DOHH2 (cell line): ENCODE measurements around the gene FLII.

Experiments
- H3F3A ChIP-seq: fragments of 200-600 bp; sonication (generic), shearing (Covaris generic); 2 replicates; pipeline ENCODE4 v1.6.0; 2016; ENCODE audit warnings: antibody characterized with exemption, mild to moderate bottlenecking; ENCODE audit not compliant: control insufficient read depth, insufficient read depth
- H3K27ac ChIP-seq: fragments of 200-600 bp; sonication (generic); 2 replicates; pipeline ENCODE4 v1.5.1; 2014; ENCODE audit warnings: low read depth, mild to moderate bottlenecking, low read length, moderate library complexity
- H3K27me3 ChIP-seq: fragments of 200-600 bp; sonication (generic); 2 replicates; pipeline ENCODE4 v1.6.1; 2014; ENCODE audit warnings: mild to moderate bottlenecking, low read length, mixed read lengths; ENCODE audit not compliant: control insufficient read depth
- H3K36me3 ChIP-seq: fragments of 200-600 bp; sonication (generic); 2 replicates; pipeline ENCODE4 v1.6.1; 2014; ENCODE audit warnings: mild to moderate bottlenecking, low read length, moderate library complexity, mixed read lengths; ENCODE audit not compliant: control insufficient read depth
- H3K4me1 ChIP-seq: fragments of 200-600 bp; sonication (generic); 2 replicates; pipeline ENCODE4 v1.6.1; 2014; ENCODE audit warnings: mild to moderate bottlenecking, low read length, mixed read lengths; ENCODE audit not compliant: control insufficient read depth
- H3K4me2 ChIP-seq: fragments of 200-600 bp; sonication (generic); 2 replicates; pipeline ENCODE4 v1.6.0; 2014; ENCODE audit warnings: mild to moderate bottlenecking, low read length, moderate library complexity
- H3K4me3 ChIP-seq: fragments of 200-600 bp; sonication (generic); 2 replicates; pipeline ENCODE4 v1.5.1; 2014; ENCODE audit warnings: mild to moderate bottlenecking, low read length, mixed read lengths
- H3K79me2 ChIP-seq: fragments of 200-600 bp; sonication (generic); 2 replicates; pipeline ENCODE4 v1.6.1; 2014; ENCODE audit warnings: mild to moderate bottlenecking, low read length, mixed read lengths; ENCODE audit not compliant: control insufficient read depth
- H3K9me2 ChIP-seq: fragments of 200-600 bp; sonication (generic); replicated peaks from 2 replicates; pipeline ENCODE4 v1.6.1; 2014; ENCODE audit warnings: mild to moderate bottlenecking, low read length, mixed read lengths; ENCODE audit not compliant: control insufficient read depth
- H3K9me3 ChIP-seq: fragments of 200-600 bp; sonication (generic); 2 replicates; pipeline ENCODE4 v1.6.1; 2014; ENCODE audit warnings: antibody characterized with exemption, low read length, mixed read lengths; ENCODE audit not compliant: control insufficient read depth, insufficient read depth
- H4K20me1 ChIP-seq: fragments of 200-600 bp; sonication (generic); 2 replicates; pipeline ENCODE4 v1.6.0; 2014; ENCODE audit warnings: low read depth, mild to moderate bottlenecking, antibody characterized with exemption, low read length, moderate library complexity; ENCODE audit not compliant: control insufficient read depth, insufficient read depth
- EZH2phosphoT487 ChIP-seq: fragments of 200-600 bp; sonication (generic); IDR thresholded peaks from 2 replicates; pipeline ENCODE4 v1.6.1; 2017; ENCODE audit warnings: borderline replicate concordance, mild to moderate bottlenecking, antibody characterized with exemption, low read length, moderate library complexity, mixed read lengths
- TF ChIP-seq, protein P1 (sequence below): fragments of 200-600 bp; sonication (generic); IDR thresholded peaks from one replicate; pipeline ENCODE4 v1.5.1; 2014; ENCODE audit warnings: antibody characterized with exemption, mild to moderate bottlenecking, low read depth, low read length; ENCODE audit not compliant: poor library complexity, severe bottlenecking

Gene FLII

DNA sequence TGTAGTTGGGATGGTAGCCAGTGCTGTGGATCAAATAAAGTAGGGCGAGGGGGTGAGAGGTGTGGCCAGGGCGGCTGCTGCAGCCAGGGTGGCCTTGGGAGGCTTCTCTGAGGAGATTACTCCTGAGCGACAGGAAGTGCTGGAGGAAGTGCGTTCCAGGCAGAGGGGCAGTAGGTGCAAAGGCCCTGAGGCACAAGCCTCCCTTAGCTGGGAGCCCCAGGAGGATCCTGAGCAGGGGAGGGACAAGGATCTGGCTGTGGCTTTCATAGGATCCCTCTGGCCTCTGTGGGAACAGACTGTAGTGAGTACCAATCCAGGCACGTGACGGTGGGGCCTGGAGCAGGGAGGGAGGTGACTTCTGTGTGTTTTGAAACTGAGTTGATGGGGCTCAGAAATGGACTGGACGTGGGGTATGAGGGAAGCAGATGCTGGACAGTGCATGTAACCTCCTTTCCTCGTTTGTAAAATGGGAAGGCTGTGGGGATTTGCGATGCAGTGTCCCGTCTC, 30.3 kb downstream of the FLII start:
- no peaks in the 10 kb centered on the region for H3K9me2 ChIP-seq
- no peak overlapping the region for H3K4me2 ChIP-seq
- H3K79me2 ChIP-seq: peaks cover 8% of the 10 kb centered on the region
- no peak overlapping the region for H3K4me3 ChIP-seq
- TF ChIP-seq EZH2phosphoT487: no peak
- TF ChIP-seq, protein P1, sequence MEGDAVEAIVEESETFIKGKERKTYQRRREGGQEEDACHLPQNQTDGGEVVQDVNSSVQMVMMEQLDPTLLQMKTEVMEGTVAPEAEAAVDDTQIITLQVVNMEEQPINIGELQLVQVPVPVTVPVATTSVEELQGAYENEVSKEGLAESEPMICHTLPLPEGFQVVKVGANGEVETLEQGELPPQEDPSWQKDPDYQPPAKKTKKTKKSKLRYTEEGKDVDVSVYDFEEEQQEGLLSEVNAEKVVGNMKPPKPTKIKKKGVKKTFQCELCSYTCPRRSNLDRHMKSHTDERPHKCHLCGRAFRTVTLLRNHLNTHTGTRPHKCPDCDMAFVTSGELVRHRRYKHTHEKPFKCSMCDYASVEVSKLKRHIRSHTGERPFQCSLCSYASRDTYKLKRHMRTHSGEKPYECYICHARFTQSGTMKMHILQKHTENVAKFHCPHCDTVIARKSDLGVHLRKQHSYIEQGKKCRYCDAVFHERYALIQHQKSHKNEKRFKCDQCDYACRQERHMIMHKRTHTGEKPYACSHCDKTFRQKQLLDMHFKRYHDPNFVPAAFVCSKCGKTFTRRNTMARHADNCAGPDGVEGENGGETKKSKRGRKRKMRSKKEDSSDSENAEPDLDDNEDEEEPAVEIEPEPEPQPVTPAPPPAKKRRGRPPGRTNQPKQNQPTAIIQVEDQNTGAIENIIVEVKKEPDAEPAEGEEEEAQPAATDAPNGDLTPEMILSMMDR: no peak
- H3K36me3 ChIP-seq: no peaks in the 10 kb centered on the region
- H3K27ac ChIP-seq: no peak overlapping the region
- no peaks in the 10 kb centered on the region for H3F3A ChIP-seq
- H3K27me3 ChIP-seq: no peaks in the 10 kb centered on the region
- no peaks in the 10 kb centered on the region for H4K20me1 ChIP-seq
- peaks cover 14% of the 10 kb centered on the region for H3K4me1 ChIP-seq
- H3K9me3 ChIP-seq: no peaks in the 10 kb centered on the region

DNA sequence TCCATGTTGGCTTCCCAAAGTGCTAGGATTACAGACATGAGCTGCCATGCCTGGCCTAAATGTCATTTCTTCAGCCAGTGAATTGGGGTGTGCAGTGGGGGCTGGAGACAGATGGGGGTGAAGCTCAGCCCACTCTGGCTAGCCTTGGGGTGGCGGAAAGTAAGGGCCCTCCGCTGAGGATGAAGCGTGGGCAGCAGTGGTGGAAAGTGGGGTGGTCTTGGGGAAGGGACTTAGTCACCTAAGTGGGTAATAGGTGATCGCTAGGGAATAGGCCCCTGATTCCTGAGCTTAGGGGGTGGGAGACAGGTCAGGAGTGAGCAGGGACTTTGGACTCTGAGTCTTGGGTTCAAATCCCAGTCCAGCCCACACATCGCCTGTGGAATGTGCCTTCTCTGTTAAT, 30.9 kb downstream of the FLII start:
- Histone ChIP-seq H3K27ac (no peak overlapping the region), H4K20me1 (no peaks in the 10 kb centered on the region), H3F3A (no peaks in the 10 kb centered on the region), H3K9me2 (no peaks in the 10 kb centered on the region), H3K4me2 (no peak overlapping the region), H3K36me3 (no peaks in the 10 kb centered on the region), H3K4me3 (no peak overlapping the region), H3K4me1 (peaks cover 14% of the 10 kb centered on the region), H3K9me3 (no peaks in the 10 kb centered on the region), H3K27me3 (no peaks in the 10 kb centered on the region), H3K79me2 (peaks cover 8% of the 10 kb centered on the region)
- no peak for TF ChIP-seq EZH2phosphoT487
- TF ChIP-seq, protein P1: no peak

DNA sequence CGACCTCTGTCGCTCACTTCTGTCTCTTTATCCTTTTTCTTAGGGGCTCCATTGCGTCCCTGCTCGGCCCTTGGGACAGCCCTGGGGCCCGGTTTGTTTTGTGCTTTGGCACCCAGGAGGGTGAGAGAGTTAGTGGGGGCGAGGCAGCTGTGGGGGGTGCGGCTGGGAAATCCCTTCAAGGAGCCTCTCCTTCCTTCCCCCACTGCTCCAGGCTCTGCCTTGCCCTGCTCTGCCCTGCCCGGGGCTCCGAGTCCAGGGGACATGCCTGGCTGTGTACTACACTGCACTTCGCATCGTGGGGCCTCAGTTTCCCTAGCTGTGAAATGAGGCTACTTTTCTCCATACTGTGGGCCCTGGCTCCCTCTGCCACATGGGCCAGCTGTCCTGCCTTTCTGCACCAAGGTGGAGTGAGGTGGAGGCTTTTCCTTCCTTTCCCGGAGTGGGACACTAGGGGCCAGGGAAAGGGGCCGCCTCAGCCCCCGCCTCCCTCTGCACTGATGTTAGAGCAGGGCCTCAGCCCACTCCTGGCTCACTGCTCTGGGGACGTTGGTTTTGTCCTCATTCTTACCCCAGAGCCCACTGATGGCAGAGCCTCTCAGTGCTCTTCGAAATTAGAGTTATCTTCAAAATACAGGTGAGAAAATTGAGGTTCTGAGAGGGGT, 32.1 kb downstream of the FLII start:
- Histone ChIP-seq H3F3A (no peaks in the 10 kb centered on the region), H3K27me3 (no peaks in the 10 kb centered on the region), H3K27ac (no peak overlapping the region), H3K79me2 (peaks cover 8% of the 10 kb centered on the region), H3K4me2 (peak overlapping the region; percentile 77), H3K9me2 (no peaks in the 10 kb centered on the region), H3K9me3 (no peaks in the 10 kb centered on the region), H3K36me3 (no peaks in the 10 kb centered on the region), H3K4me3 (peak overlapping the region; percentile 80), H3K4me1 (peaks cover 14% of the 10 kb centered on the region), H4K20me1 (no peaks in the 10 kb centered on the region)
- TF ChIP-seq, protein P1: no peak
- no peak for TF ChIP-seq EZH2phosphoT487
